HepG2 (cell line): ENCODE results near the gene ANLN. TPM values are rescaled to one million over a fixed set of nuclear protein-coding genes. Genes with fewer than 3 reads are reported as not detected.

Source experiments
- ATF3 ChIP-seq: sonication (generic); formaldehyde crosslinking; IDR thresholded peaks from 2 replicates; pipeline ENCODE4 v1.4.0; 2020; ENCODE audit warnings: missing genetic modification reagents
- CEBPG ChIP-seq: IDR thresholded peaks from 2 replicates; pipeline ENCODE4 v1.6.1; 2016
- CHD2 ChIP-seq: IDR thresholded peaks from 2 replicates; pipeline ENCODE4 v1.6.1; 2011; ENCODE audit warnings: low read depth, low read length, improper control_type of control experiment
- CHD4 ChIP-seq: fragments of 200-600 bp; sonication (generic); IDR thresholded peaks from 2 replicates; pipeline ENCODE4 v1.7.0; 2017; ENCODE audit warnings: mild to moderate bottlenecking, low read length, borderline replicate concordance
- ELK4 ChIP-seq: sonication (generic); formaldehyde crosslinking; IDR thresholded peaks from 2 replicates; pipeline ENCODE4 v1.9.0; 2021; ENCODE audit warnings: missing genetic modification reagents, borderline replicate concordance
- FOXA1 ChIP-seq, 2 experiments: fragments of 450-650 bp in 1 of 2; sonication (generic) in 1 of 2; formaldehyde crosslinking in 1 of 2; IDR thresholded peaks; 2 replicates each; pipeline versions ENCODE4 v1.4.0 to v1.6.1; 2016 to 2020; ENCODE audit warnings: missing genetic modification reagents in 1 of 2
- FOXJ3 ChIP-seq: sonication (generic); formaldehyde crosslinking; IDR thresholded peaks from 2 replicates; pipeline ENCODE4 v1.4.0; 2020; ENCODE audit warnings: missing genetic modification reagents, mild to moderate bottlenecking, borderline replicate concordance
- FOXO1 ChIP-seq: sonication (generic); formaldehyde crosslinking; IDR thresholded peaks from 2 replicates; pipeline ENCODE4 v1.4.0; 2020; ENCODE audit warnings: missing genetic modification reagents
- GFI1 ChIP-seq: sonication (generic); formaldehyde crosslinking; IDR thresholded peaks from 2 replicates; pipeline ENCODE4 v1.5.0; 2020; ENCODE audit warnings: missing genetic modification reagents, mild to moderate bottlenecking, borderline replicate concordance
- KDM5B ChIP-seq: sonication (generic); formaldehyde crosslinking; IDR thresholded peaks from 2 replicates; pipeline ENCODE4 v1.4.0; 2020; ENCODE audit warnings: missing genetic modification reagents, mild to moderate bottlenecking, borderline replicate concordance
- MEIS1 ChIP-seq: sonication (generic); formaldehyde crosslinking; IDR thresholded peaks from 2 replicates; pipeline ENCODE4 v1.9.0; 2021; ENCODE audit warnings: mild to moderate bottlenecking, missing genetic modification reagents, moderate library complexity, borderline replicate concordance
- NFRKB ChIP-seq: fragments of 450-650 bp; IDR thresholded peaks from 2 replicates; pipeline ENCODE4 v1.6.1; 2017
- SAFB2 ChIP-seq: sonication (generic); formaldehyde crosslinking; IDR thresholded peaks from 2 replicates; pipeline ENCODE4 v1.5.1; 2020; ENCODE audit warnings: missing genetic modification reagents, low read depth, mild to moderate bottlenecking, borderline replicate concordance
- SPEN ChIP-seq: sonication (generic); formaldehyde crosslinking; IDR thresholded peaks from 2 replicates; pipeline ENCODE4 v1.5.1; 2020; ENCODE audit warnings: low read depth, mild to moderate bottlenecking, missing genetic modification reagents
- ZMYM2 ChIP-seq: sonication (generic); formaldehyde crosslinking; IDR thresholded peaks from 2 replicates; pipeline ENCODE4 v1.8.0; 2022; ENCODE audit warnings: mild to moderate bottlenecking, missing genetic modification reagents
- ZNF124 ChIP-seq: sonication (generic); formaldehyde crosslinking; IDR thresholded peaks from 2 replicates; pipeline ENCODE4 v1.4.0; 2020; ENCODE audit warnings: missing genetic modification reagents
- ZNF142 ChIP-seq: sonication (generic); formaldehyde crosslinking; IDR thresholded peaks from 2 replicates; pipeline ENCODE4 v1.4.0; 2020; ENCODE audit warnings: missing genetic modification reagents
- ZNF17 ChIP-seq: sonication (generic); formaldehyde crosslinking; IDR thresholded peaks from 2 replicates; pipeline ENCODE4 v1.5.0; 2020; ENCODE audit warnings: mild to moderate bottlenecking, missing genetic modification reagents
- ZNF446 ChIP-seq: sonication (generic); formaldehyde crosslinking; IDR thresholded peaks from 2 replicates; pipeline ENCODE4 v1.5.0; 2020; ENCODE audit warnings: mild to moderate bottlenecking, missing genetic modification reagents
- ZNF576 ChIP-seq: sonication (generic); formaldehyde crosslinking; IDR thresholded peaks from 2 replicates; pipeline ENCODE4 v1.4.0; 2020; ENCODE audit warnings: mild to moderate bottlenecking, missing genetic modification reagents
- ZNF580 ChIP-seq: IDR thresholded peaks from 2 replicates; pipeline ENCODE4 v1.6.1; 2016; ENCODE audit warnings: low read depth, borderline replicate concordance
- ZNF891 ChIP-seq: sonication (generic); formaldehyde crosslinking; IDR thresholded peaks from 2 replicates; pipeline ENCODE4 v1.5.0; 2020; ENCODE audit warnings: mild to moderate bottlenecking, missing genetic modification reagents
- polyA plus RNA-seq, 8 experiments: library from polyadenylated mRNA; depleted of rRNA in 3 of 8; stranded (reverse) in 7 of 8; unstranded in 1 of 8; fragments of >200 nt; fragmentation: Illumina TruSeq in 4 of 8; extraction: Trizol in 4 of 8; gene quantifications; 2 replicates each; pipeline versions ENCODE4 v1.2.1 to v1.2.3, GENCODE V29; 2011 to 2016; ENCODE audit warnings: low read depth in 4 of 8, missing spikeins in 1 of 8, mixed read lengths in 1 of 8; ENCODE audit not compliant: insufficient read depth in 1 of 8
- total RNA-seq, 5 experiments: library from RNA; depleted of rRNA; stranded (reverse); fragments of >200 nt; fragmentation: Illumina TruSeq; extraction: Trizol; gene quantifications; 2 replicates each; pipeline ENCODE4 v1.2.3, GENCODE V29; 2016; ENCODE audit warnings: low read depth in 1 of 5

Gene ANLN
- total and polyA plus RNA-seq, 2 of the 13 experiments (the other 11 are each of a cell fraction or from before 2014, with no cell fraction given), result 20.0 to 72.0 TPM

GRCh38 chr7:36366718-36367560, 22.7 kb upstream of the ANLN start (continued):
- TF ChIP-seq ZNF142 (CRISPR knock-in tag), result peak; percentile 33
- TF ChIP-seq SAFB2, result peak; percentile 67; the same call in 1 of the 2 replicates
- TF ChIP-seq ELK4 (CRISPR knock-in tag), result no peak
- TF ChIP-seq CHD4, result no peak
- TF ChIP-seq ZNF124 (CRISPR knock-in tag), result peak; percentile 73; the same call in 1 of the 2 replicates
- no peak for TF ChIP-seq ZNF576 (CRISPR knock-in tag)
- TF ChIP-seq MEIS1 (CRISPR knock-in tag), result no peak
- TF ChIP-seq ATF3 (CRISPR knock-in tag), result 0 out of 2 replicates have a peak, but pooled peaks have one; percentile 9
- peak; percentile 2; the same call in 1 of the 2 replicates for TF ChIP-seq CEBPG
- no peak for TF ChIP-seq ZMYM2 (CRISPR knock-in tag)
- no peak for TF ChIP-seq FOXO1 (CRISPR knock-in tag)
- no peak for TF ChIP-seq NFRKB
- peak; percentile 80; the same call in 1 of the 2 replicates for TF ChIP-seq KDM5B (CRISPR knock-in tag)
- no peak for TF ChIP-seq ZNF446 (CRISPR knock-in tag)
- TF ChIP-seq ZNF891, result peak; percentile 77; the same call in 1 of the 2 replicates
- TF ChIP-seq FOXJ3 (CRISPR knock-in tag), result no peak
- TF ChIP-seq SPEN, result peak; percentile 55; the same call in 1 of the 2 replicates
- no peak for TF ChIP-seq GFI1 (CRISPR knock-in tag)
- TF ChIP-seq ZNF17 (CRISPR knock-in tag), result no peak
- peak; percentile 32; the same call in 1 of the 2 replicates for TF ChIP-seq ZNF580 (CRISPR knock-in tag)
- no peak for TF ChIP-seq FOXA1 (IDR thresholded peaks at IDR 0.05)
- peak; percentile 48; the same call in 1 of the 2 replicates for TF ChIP-seq FOXA1 (CRISPR knock-in tag; IDR thresholded peaks at IDR 0.05)
- 0 out of 2 replicates have a peak, but pooled peaks have one; percentile 47 for TF ChIP-seq CHD2
